Activated naive CD4-positive, alpha-beta T cell treated with anti-CD3 and anti-CD28 coated beads, Interleukin-2, amount 50 U/mL, for 16 hours (primary cell): ENCODE measurements around the gene STARD13.

Experiments used
- DNase-seq: peaks from one replicate; pipeline ENCODE4 v3.0.0-alpha.2; 2020

Gene STARD13

DNA sequence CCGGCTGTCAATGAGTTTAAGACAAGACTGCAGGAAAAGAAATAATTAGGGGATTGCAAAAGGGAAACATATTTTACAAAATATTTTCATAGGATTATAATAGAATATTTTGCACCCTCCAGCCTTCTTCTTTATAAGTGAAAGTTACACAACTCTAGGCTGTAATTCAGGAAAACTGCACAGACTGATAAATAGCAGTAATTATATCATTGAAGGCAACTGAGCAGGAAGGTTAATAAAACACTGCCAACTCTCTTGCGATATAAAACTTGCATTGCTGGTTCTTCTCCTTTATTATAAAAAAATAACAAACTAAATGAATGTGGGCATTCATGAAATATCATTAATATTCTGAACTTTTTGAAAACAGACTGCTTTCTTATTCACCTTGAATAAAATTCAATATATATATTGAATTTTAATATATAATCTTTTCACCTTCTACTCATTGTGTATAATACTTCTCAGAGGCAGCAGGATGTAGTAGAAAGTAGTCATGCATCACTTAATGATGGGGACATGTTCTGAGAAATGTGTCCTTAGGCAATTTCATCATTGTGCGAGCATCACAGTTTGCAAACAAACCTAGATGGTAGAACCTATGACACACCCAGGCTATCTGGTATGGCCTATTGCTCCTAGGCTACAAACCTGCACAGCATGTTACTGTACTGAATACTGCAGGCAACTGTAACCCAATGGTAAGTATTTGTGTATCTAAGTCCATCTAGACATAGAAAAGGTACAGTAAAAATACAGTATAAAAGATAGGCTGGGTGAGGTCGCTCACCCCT lies 24.9 kb upstream of the STARD13 start:
- DNase-seq: no peak

GRCh38 chr13:33308863-33309262 lies 23.3 kb upstream of the STARD13 start:
- DNase-seq: no peak

- DNase-seq: no peak
These were observed 22.3 kb upstream of the STARD13 start for GRCh38 chr13:33307843-33308242.

DNA sequence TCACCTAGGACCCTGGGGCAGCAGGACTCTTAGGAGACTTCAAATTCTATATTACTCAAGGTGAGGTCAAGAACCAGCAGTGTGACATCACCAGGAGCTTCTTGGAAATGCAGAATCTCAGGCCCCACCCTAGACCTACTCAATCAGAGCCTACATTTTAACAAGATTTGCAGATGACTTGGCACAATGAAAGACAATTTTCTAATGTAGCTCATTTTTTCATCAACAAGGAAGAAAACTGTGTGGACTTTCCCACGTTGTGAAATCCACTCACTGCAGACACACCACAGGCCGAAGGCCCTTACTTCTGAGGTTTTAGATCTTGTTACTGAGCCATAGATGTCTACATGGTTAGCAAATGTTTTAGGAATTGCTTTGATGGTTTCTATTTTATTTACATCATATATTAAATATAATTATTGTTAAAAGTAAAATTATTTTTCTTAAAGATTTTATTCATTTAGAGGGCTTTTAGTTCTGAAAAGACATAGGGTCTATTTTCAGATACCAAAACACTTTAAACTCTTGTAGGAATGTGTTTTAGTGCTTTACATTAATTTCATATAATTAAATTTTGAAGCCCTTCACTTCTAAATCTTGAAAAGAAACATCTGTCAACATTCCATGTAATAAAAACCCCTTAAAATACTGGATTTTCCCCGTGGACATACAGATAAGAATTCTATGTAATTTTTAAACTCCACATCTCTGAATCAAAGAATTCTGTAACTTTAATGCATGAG lies 18.5 kb upstream of the STARD13 start:
- DNase-seq: no peak

- no peak for DNase-seq
These were observed 14.1 kb upstream of the STARD13 start for GRCh38 chr13:33299626-33300025.

DNA sequence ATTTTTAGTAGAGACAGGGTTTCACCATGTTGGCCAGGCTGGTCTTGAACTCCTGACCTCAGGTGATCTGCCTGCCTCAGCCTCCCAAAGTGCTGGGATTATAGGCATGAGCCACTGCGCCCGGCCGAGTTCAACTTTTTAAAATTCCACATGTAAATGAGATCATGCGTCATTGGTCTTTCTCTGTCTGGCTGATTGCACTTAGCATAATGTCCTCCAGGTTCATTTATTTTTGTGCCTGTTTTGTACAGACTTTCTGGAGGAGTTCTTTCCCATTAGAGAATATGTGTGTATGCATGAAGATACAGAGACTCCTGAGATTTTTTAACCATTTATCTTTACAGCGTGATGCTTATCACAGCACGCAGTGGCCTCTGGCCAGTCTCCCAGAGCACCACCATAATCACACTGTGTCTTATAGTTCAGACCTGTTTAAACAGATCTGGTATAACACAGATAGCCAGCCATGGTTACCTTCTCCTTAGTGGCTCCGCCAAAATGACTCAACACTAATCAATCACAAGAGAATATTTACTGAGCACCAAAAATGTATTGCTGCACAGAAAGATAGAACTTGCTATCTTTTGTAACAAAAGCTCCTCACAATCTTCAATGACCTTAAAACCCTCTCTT lies 11.4 kb upstream of the STARD13 start:
- no peak for DNase-seq

DNA sequence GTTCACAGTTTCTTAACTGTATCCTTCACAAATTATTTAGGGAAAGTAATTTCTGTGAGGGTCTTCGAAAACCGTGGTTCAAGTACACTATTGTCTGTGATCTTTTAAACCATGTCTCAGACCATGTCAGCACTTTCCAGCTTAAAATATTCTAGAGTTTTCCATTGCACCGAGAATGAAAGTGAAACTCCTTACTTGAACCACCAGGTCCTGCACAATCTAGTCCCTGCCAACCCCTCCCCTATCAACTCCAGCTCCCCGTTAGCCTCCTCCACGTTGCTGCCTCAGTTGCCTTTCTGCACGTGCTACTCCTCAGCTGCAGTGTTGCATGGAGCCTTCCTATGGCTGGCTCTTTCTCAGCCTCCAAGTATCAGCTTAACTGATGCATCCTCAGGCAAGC lies 7.2 kb upstream of the STARD13 start:
- no peak for DNase-seq

DNA sequence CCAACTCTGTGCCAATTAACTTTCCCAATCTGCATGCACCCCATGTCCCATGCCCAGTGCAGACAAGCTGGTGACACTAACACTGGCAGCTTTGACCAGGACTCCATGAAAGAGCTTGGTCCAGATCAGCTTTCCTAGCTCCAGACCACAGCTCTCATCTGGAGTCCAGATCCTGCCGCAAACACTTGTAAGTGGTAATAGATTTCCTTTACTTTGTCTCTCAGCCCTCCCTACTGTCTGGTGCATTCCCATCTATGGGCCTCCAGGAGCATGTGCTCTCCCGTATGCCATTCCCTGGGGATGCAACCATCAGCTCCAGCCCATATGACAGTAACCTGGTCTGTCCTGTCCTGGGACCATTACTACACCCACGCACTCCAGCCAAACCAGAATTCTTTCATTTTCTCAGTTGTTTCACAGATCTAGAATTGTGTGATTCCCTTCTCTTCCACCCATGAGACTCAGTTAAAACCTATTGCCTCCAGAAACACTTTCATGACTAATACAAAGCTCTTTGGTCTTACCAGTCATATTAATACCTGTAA lies 4.9 kb upstream of the STARD13 start:
- no peak for DNase-seq

DNA sequence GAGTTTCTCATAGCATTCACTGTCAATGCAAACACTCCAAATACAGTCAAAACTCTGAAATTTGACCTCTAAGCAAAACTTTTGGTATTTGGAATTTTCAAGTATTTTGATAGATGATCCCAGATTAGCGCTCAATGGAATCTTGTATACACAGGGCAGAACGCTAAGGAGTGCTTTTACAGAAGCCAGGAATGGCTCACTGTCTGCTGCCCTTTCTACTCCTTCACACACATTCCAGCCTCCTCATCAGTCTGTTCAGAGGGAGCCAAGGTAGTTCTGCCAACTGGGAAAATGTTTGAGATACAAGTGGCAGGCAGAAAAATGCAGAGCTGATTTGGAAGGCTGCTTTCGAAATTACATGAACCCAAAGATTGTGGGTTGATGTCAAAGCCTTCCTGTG lies 4.4 kb upstream of the STARD13 start:
- DNase-seq: no peak

DNA sequence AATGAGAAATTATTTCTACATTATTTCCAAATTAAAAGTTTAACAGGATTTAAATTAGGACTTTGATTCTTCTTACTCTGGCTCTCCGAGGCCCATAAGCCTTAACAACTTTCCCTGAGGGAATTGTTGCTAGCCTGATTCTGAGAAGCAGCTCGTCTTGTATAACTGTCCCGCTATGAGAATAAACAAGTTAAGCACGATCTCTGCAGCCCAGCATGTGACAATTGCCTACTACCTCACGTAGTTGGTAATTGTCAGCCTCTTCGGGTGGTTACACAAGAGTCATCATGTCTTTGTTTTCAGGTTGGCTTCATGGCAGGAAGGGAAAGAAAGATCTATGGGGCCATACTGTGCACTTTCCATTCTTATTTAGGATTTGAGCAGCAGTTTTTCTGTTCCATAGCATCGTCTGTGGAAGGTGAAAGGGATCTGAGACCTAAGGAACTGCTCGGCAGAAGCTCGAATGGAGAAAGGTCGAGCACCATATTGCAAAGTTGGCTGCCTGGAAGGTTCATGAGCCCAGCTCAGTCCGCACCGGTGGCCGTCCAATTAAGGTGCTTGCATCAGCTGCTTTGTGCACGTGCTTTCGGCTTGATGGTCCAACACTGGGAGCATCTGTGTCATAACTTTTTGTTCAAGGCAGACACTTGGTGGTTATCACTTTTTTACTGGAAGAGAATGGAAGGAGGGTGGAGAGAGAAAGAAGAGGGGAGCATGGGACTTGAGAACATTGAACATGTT lies 1.8 kb upstream of the STARD13 start:
- no peak for DNase-seq

- no peak for DNase-seq
These were observed 573 bp upstream of the STARD13 start for GRCh38 chr13:33286128-33286527.

DNA sequence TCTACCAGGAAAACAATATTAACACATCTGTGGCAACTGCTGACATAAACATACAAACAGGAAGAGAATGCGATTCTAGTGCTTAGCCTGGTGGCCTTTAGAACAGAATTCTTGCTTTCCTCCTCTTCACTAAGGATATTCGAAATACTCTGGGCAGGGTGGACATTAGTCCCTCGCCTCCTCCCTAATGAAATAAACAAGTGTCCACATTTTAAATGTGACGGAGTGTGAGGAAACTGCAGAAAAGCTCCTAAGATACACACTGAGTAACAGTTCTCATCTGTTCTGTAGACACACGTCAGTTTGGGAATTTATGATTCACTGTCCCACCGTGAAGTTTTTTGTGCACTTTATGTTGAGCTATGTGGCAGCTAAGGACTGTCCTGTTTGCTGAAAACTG lies 639 bp downstream of the STARD13 start:
- no peak for DNase-seq

DNA sequence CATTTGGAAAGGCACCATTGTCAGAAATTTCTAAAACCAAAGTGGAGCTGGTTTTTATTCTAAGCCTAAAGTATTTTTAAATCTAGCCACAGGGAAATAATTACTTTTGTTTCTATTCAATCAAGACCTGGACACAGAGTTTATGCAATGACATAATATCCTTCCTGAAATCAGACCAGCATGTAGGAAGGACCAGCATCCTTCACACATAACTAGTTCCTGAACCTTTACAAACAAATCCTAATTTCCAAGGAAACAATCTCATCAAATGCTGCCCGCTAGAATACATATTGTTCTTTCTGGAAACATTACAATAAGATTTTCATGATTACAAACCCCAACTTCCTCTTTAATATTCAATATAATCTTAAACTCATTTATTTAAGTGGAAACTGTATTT lies 1.5 kb downstream of the STARD13 start:
- no peak for DNase-seq

GRCh38 chr13:33283195-33283911 lies 2.2 kb downstream of the STARD13 start:
- no peak for DNase-seq

GRCh38 chr13:33281951-33282595 lies 3.5 kb downstream of the STARD13 start:
- no peak for DNase-seq

- no peak for DNase-seq
These were observed 4.6 kb downstream of the STARD13 start for GRCh38 chr13:33280923-33281322.

DNA sequence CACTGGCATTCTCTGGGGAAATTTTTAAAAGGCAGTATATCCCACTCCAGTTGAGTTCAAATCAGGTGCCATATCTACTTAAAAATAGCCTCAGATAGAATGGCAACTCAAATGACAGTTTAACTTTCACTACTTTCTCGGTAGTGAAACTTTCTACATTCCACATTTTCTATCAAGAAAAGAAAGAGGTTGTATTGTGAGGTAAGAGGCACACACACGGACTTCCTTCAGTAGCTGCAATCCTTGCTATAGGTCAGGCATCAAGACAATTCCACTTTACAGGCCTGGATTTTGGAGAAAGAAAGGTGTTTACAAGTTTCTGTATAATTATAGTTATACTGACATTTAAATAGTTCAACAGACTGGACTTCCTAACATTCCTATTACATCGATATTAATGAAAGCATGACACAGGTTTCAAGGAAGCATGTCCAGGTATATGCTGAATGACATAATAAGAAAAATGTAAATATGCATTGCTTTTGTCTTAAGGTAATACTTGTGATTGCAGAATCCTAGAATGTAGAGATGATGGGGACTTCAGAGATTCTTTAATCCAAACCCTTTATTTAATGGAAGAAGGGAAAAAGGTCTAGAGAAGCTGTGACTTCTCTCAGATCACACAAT lies 5.2 kb downstream of the STARD13 start:
- no peak for DNase-seq

DNA sequence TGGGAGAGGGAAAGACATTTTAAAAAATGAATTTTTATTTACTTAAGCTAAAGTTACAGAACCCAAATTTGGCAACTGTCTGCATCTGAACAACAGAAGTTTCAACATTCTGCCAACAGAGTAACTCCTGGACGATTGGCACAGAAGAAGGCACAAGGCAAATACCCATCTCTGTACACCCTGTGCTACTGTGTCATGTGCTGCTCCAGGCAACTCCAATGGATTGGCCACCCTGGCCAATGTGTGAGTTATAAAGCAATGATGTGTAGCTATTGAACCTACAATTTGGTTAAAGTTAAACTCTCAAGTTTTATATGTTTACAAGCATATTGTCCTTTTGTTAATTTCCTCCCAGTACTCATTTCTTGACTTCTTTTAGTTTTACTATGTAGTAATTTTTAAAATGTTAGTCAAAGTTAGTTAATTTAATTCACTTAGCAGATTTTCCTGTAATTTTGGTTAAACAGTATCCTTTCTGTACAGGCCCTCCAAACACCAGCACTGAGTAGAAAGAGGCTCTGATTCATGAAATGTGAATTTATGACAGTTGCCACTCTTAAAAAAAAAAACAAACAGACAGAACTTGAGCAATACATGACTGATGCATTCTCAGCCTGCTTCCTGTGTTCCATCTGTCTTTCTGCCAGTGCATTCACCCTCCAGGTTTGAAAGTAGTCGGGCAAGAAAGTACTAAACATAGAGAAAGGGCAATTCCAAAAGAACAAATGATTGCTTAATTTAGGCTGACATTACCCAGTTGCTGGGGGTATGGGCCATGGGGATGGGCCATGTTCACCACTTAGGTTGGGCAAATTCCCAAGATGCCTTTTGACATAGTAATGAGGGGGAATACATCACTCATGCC lies 5.9 kb downstream of the STARD13 start:
- DNase-seq: no peak

- no peak for DNase-seq
These were observed 6.6 kb downstream of the STARD13 start for GRCh38 chr13:33278913-33279312.

- DNase-seq: no peak
These were observed 7.6 kb downstream of the STARD13 start for GRCh38 chr13:33277946-33278345.
